ENCODE data around the gene SH3PXD2B.

DNA sequence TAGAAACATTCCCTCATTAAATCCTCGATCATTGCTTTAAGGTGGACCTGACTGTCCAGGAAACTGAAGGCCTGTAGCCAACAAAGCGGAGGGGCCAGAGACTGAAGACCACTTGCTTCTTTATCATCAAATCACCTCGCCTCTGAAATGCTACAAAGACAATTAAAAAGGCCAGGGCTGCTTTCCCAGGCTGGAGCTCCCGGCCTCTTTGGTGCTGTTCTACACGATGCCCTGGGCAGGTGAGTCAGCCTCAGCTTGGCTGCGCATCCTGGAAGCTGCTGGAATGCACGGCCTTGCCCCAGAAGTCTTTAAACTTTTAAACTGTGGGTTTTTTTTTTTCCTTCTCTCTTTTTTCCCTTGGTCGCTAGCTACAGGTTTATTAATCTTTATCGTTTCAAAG lies 46.5 kb downstream of the SH3PXD2B start:
- TF ChIP-seq, protein P1, sequence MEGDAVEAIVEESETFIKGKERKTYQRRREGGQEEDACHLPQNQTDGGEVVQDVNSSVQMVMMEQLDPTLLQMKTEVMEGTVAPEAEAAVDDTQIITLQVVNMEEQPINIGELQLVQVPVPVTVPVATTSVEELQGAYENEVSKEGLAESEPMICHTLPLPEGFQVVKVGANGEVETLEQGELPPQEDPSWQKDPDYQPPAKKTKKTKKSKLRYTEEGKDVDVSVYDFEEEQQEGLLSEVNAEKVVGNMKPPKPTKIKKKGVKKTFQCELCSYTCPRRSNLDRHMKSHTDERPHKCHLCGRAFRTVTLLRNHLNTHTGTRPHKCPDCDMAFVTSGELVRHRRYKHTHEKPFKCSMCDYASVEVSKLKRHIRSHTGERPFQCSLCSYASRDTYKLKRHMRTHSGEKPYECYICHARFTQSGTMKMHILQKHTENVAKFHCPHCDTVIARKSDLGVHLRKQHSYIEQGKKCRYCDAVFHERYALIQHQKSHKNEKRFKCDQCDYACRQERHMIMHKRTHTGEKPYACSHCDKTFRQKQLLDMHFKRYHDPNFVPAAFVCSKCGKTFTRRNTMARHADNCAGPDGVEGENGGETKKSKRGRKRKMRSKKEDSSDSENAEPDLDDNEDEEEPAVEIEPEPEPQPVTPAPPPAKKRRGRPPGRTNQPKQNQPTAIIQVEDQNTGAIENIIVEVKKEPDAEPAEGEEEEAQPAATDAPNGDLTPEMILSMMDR (IDR thresholded peaks at IDR 0.05), result no peak
- TF ChIP-seq EZH2 (IDR thresholded peaks at IDR 0.05; ENCODE audit: borderline replicate concordance, insufficient read depth, low read depth, low read length, poor library complexity, severe bottlenecking), result no peak

Measured in B cell (primary cell).